SU-DHL-6 (cell line): Measurements from ENCODE around the gene ATP2A2.

Experiments
- H2AFZ ChIP-seq: fragments of 200-600 bp; sonication (generic); 2 replicates; pipeline ENCODE4 v1.6.1; 2014; ENCODE audit warnings: low read depth, mild to moderate bottlenecking, moderate library complexity, mixed read lengths, antibody characterized with exemption, low read length; ENCODE audit not compliant: severe bottlenecking
- H3F3A ChIP-seq: fragments of 200-600 bp; shearing (Covaris generic); 2 replicates; pipeline ENCODE4 v1.6.0; 2016; ENCODE audit warnings: antibody characterized with exemption, mild to moderate bottlenecking; ENCODE audit not compliant: insufficient read depth
- H3K27ac ChIP-seq: fragments of 200-600 bp; sonication (generic); 2 replicates; pipeline ENCODE4 v1.5.1; 2016; ENCODE audit warnings: low read depth, mild to moderate bottlenecking, low read length, moderate library complexity, mixed read lengths
- H3K27me3 ChIP-seq: fragments of 200-600 bp; sonication (generic), shearing (Covaris generic); 2 replicates; pipeline ENCODE4 v1.6.0; 2014; ENCODE audit warnings: mild to moderate bottlenecking, low read length
- H3K36me3 ChIP-seq: fragments of 200-600 bp; sonication (generic); 2 replicates; pipeline ENCODE4 v1.6.1; 2014; ENCODE audit warnings: mild to moderate bottlenecking, low read length, mixed read lengths
- H3K4me2 ChIP-seq: fragments of 300-600, 200-600 bp; shearing (Covaris generic), sonication (generic); 2 replicates; pipeline ENCODE4 v1.6.0; 2014; ENCODE audit warnings: low read length, low read depth, mild to moderate bottlenecking; ENCODE audit not compliant: poor library complexity, severe bottlenecking
- H3K4me3 ChIP-seq: fragments of 200-600 bp; sonication (generic); 2 replicates; pipeline ENCODE4 v1.5.1; 2014; ENCODE audit warnings: antibody characterized with exemption, low read length, mild to moderate bottlenecking, mixed read lengths; ENCODE audit not compliant: insufficient read depth, poor library complexity, severe bottlenecking
- H3K79me2 ChIP-seq: fragments of 200-600 bp; sonication (generic); 2 replicates; pipeline ENCODE4 v1.6.1; 2014; ENCODE audit warnings: mild to moderate bottlenecking, low read length, moderate library complexity; ENCODE audit not compliant: insufficient read depth
- H3K9ac ChIP-seq: fragments of 200-600 bp; sonication (generic); 2 replicates; pipeline ENCODE4 v1.7.0; 2014; ENCODE audit warnings: mild to moderate bottlenecking, low read length
- H3K9me2 ChIP-seq: fragments of 200-600 bp; sonication (generic); replicated peaks from 2 replicates; pipeline ENCODE4 v1.6.1; 2014; ENCODE audit warnings: low read length; ENCODE audit not compliant: insufficient read depth
- H3K9me3 ChIP-seq: fragments of 200-600 bp; sonication (generic); 2 replicates; pipeline ENCODE4 v1.6.1; 2014; ENCODE audit warnings: low read length, mixed read lengths; ENCODE audit not compliant: insufficient read depth
- H4K20me1 ChIP-seq: fragments of 200-600 bp; sonication (generic); 2 replicates; pipeline ENCODE4 v1.6.1; 2014; ENCODE audit warnings: low read depth, mild to moderate bottlenecking, antibody characterized with exemption, low read length, moderate library complexity, mixed read lengths
- EZH2phosphoT487 ChIP-seq: fragments of 200-600 bp; sonication (generic), shearing (Covaris generic); conservative IDR thresholded peaks from 2 replicates; pipeline ENCODE4 v1.6.1; 2018; ENCODE audit warnings: mild to moderate bottlenecking, antibody characterized with exemption, low read length, moderate library complexity, mixed read lengths
- TF ChIP-seq, protein P1 (sequence below): fragments of 200-600 bp; sonication (generic); IDR thresholded peaks from one replicate; pipeline ENCODE4 v1.5.1; 2017; ENCODE audit warnings: antibody characterized with exemption, mild to moderate bottlenecking, low read length, moderate library complexity; ENCODE audit not compliant: insufficient read depth, poor library complexity, severe bottlenecking

ATP2A2 gene

GRCh38 chr12:110289711-110290078, 8.6 kb downstream of the ATP2A2 start:
- Histone ChIP-seq H3K4me3 (no peak overlapping the region), H3K27ac (no peak overlapping the region), H3K9me3 (no peaks in the 10 kb centered on the region), H3K36me3 (peaks cover 49% of the 10 kb centered on the region; the same call in 1 of the 2 replicates), H3K27me3 (no peaks in the 10 kb centered on the region), H4K20me1 (peaks cover 23% of the 10 kb centered on the region), H3K9ac (no peak overlapping the region), H3K9me2 (no peaks in the 10 kb centered on the region), H3F3A (peaks cover 4% of the 10 kb centered on the region), H2AFZ (no peak overlapping the region), H3K4me2 (no peak overlapping the region), H3K79me2 (peaks cover 96% of the 10 kb centered on the region)
- no peak for TF ChIP-seq EZH2phosphoT487
- TF ChIP-seq, protein P1, sequence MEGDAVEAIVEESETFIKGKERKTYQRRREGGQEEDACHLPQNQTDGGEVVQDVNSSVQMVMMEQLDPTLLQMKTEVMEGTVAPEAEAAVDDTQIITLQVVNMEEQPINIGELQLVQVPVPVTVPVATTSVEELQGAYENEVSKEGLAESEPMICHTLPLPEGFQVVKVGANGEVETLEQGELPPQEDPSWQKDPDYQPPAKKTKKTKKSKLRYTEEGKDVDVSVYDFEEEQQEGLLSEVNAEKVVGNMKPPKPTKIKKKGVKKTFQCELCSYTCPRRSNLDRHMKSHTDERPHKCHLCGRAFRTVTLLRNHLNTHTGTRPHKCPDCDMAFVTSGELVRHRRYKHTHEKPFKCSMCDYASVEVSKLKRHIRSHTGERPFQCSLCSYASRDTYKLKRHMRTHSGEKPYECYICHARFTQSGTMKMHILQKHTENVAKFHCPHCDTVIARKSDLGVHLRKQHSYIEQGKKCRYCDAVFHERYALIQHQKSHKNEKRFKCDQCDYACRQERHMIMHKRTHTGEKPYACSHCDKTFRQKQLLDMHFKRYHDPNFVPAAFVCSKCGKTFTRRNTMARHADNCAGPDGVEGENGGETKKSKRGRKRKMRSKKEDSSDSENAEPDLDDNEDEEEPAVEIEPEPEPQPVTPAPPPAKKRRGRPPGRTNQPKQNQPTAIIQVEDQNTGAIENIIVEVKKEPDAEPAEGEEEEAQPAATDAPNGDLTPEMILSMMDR = no peak

GRCh38 chr12:110301065-110301806, 20.2 kb downstream of the ATP2A2 start:
- no peaks in the 10 kb centered on the region for H3K9me3 ChIP-seq
- no peak overlapping the region for H3K4me3 ChIP-seq
- no peak overlapping the region for H3K27ac ChIP-seq
- no peak overlapping the region for H3K4me2 ChIP-seq
- peaks cover 40% of the 10 kb centered on the region for H3K36me3 ChIP-seq
- H3K9ac ChIP-seq = no peak overlapping the region
- no peaks in the 10 kb centered on the region for H3K27me3 ChIP-seq
- H3K9me2 ChIP-seq = no peaks in the 10 kb centered on the region
- H3F3A ChIP-seq = peaks cover 7% of the 10 kb centered on the region; the same call in 1 of the 2 replicates
- H2AFZ ChIP-seq = no peak overlapping the region
- H4K20me1 ChIP-seq = peaks cover 27% of the 10 kb centered on the region
- TF ChIP-seq EZH2phosphoT487 = no peak
- TF ChIP-seq, protein P1 = no peak
- H3K79me2 ChIP-seq = peaks cover 93% of the 10 kb centered on the region

DNA sequence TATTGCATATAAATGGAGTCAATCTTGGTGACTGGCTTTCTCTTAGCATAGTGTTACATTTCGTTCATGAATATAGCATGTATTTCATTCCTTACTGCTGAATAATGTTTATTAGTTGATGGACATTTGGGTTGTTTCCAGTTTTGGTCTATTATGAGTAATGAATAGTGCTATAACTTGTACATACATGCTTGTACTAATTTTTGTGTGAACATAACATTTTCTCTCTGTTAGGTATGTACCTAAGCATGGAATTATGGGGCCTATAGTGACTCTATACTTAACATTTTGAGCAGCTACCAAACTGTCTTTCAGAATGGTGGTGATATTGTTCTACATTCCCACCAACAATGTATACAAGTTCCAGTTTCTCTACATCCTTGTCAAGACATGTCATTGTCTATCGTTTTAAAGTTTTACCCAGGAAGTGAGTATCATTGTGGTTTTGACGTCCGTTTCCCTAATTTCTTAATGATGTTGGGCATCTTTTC, 23.1 kb downstream of the ATP2A2 start:
- no peak for TF ChIP-seq EZH2phosphoT487
- TF ChIP-seq, protein P1 = no peak
- Histone ChIP-seq H3K4me3 (no peak overlapping the region), H2AFZ (no peak overlapping the region), H3K27ac (no peak overlapping the region), H3K36me3 (peaks cover 41% of the 10 kb centered on the region), H3K27me3 (no peaks in the 10 kb centered on the region), H3K9ac (no peak overlapping the region), H3K79me2 (peaks cover 95% of the 10 kb centered on the region), H3K9me3 (no peaks in the 10 kb centered on the region), H3K4me2 (no peak overlapping the region), H4K20me1 (peaks cover 45% of the 10 kb centered on the region), H3F3A (peaks cover 3% of the 10 kb centered on the region; the same call in 1 of the 2 replicates), H3K9me2 (no peaks in the 10 kb centered on the region)
